DOHH2 (cell line): ENCODE results near the gene TUBA8.

Experiments used
- H3F3A ChIP-seq: fragments of 200-600 bp; sonication (generic), shearing (Covaris generic); 2 replicates; pipeline ENCODE4 v1.6.0; 2016; ENCODE audit warnings: antibody characterized with exemption, mild to moderate bottlenecking; ENCODE audit not compliant: control insufficient read depth, insufficient read depth
- H3K27ac ChIP-seq: fragments of 200-600 bp; sonication (generic); 2 replicates; pipeline ENCODE4 v1.5.1; 2014; ENCODE audit warnings: low read depth, mild to moderate bottlenecking, low read length, moderate library complexity
- H3K27me3 ChIP-seq: fragments of 200-600 bp; sonication (generic); 2 replicates; pipeline ENCODE4 v1.6.1; 2014; ENCODE audit warnings: mild to moderate bottlenecking, low read length, mixed read lengths; ENCODE audit not compliant: control insufficient read depth
- H3K36me3 ChIP-seq: fragments of 200-600 bp; sonication (generic); 2 replicates; pipeline ENCODE4 v1.6.1; 2014; ENCODE audit warnings: mild to moderate bottlenecking, low read length, moderate library complexity, mixed read lengths; ENCODE audit not compliant: control insufficient read depth
- H3K4me1 ChIP-seq: fragments of 200-600 bp; sonication (generic); 2 replicates; pipeline ENCODE4 v1.6.1; 2014; ENCODE audit warnings: mild to moderate bottlenecking, low read length, mixed read lengths; ENCODE audit not compliant: control insufficient read depth
- H3K4me2 ChIP-seq: fragments of 200-600 bp; sonication (generic); 2 replicates; pipeline ENCODE4 v1.6.0; 2014; ENCODE audit warnings: mild to moderate bottlenecking, low read length, moderate library complexity
- H3K4me3 ChIP-seq: fragments of 200-600 bp; sonication (generic); 2 replicates; pipeline ENCODE4 v1.5.1; 2014; ENCODE audit warnings: mild to moderate bottlenecking, low read length, mixed read lengths
- H3K79me2 ChIP-seq: fragments of 200-600 bp; sonication (generic); 2 replicates; pipeline ENCODE4 v1.6.1; 2014; ENCODE audit warnings: mild to moderate bottlenecking, low read length, mixed read lengths; ENCODE audit not compliant: control insufficient read depth
- H3K9me2 ChIP-seq: fragments of 200-600 bp; sonication (generic); replicated peaks from 2 replicates; pipeline ENCODE4 v1.6.1; 2014; ENCODE audit warnings: mild to moderate bottlenecking, low read length, mixed read lengths; ENCODE audit not compliant: control insufficient read depth
- H3K9me3 ChIP-seq: fragments of 200-600 bp; sonication (generic); 2 replicates; pipeline ENCODE4 v1.6.1; 2014; ENCODE audit warnings: antibody characterized with exemption, low read length, mixed read lengths; ENCODE audit not compliant: control insufficient read depth, insufficient read depth
- H4K20me1 ChIP-seq: fragments of 200-600 bp; sonication (generic); 2 replicates; pipeline ENCODE4 v1.6.0; 2014; ENCODE audit warnings: low read depth, mild to moderate bottlenecking, antibody characterized with exemption, low read length, moderate library complexity; ENCODE audit not compliant: control insufficient read depth, insufficient read depth
- EZH2phosphoT487 ChIP-seq: fragments of 200-600 bp; sonication (generic); IDR thresholded peaks from 2 replicates; pipeline ENCODE4 v1.6.1; 2017; ENCODE audit warnings: borderline replicate concordance, mild to moderate bottlenecking, antibody characterized with exemption, low read length, moderate library complexity, mixed read lengths
- TF ChIP-seq, protein P1 (sequence below): fragments of 200-600 bp; sonication (generic); IDR thresholded peaks from one replicate; pipeline ENCODE4 v1.5.1; 2014; ENCODE audit warnings: antibody characterized with exemption, mild to moderate bottlenecking, low read depth, low read length; ENCODE audit not compliant: poor library complexity, severe bottlenecking

Gene TUBA8

GRCh38 chr22:18085188-18085587, 25.4 kb upstream of the TUBA8 start:
- H3K4me3 ChIP-seq: no peak overlapping the region
- no peak overlapping the region for H3K4me2 ChIP-seq
- no peaks in the 10 kb centered on the region for H3K27me3 ChIP-seq
- 0 out of 2 replicates have a peak, but pooled peaks cover 3% of the 10 kb centered on the region for H3K4me1 ChIP-seq
- H3K9me2 ChIP-seq: no peaks in the 10 kb centered on the region
- H3F3A ChIP-seq: no peaks in the 10 kb centered on the region
- H4K20me1 ChIP-seq: no peaks in the 10 kb centered on the region
- H3K9me3 ChIP-seq: no peaks in the 10 kb centered on the region
- peaks cover 88% of the 10 kb centered on the region for H3K36me3 ChIP-seq
- peaks cover 32% of the 10 kb centered on the region for H3K79me2 ChIP-seq
- TF ChIP-seq, protein P1, sequence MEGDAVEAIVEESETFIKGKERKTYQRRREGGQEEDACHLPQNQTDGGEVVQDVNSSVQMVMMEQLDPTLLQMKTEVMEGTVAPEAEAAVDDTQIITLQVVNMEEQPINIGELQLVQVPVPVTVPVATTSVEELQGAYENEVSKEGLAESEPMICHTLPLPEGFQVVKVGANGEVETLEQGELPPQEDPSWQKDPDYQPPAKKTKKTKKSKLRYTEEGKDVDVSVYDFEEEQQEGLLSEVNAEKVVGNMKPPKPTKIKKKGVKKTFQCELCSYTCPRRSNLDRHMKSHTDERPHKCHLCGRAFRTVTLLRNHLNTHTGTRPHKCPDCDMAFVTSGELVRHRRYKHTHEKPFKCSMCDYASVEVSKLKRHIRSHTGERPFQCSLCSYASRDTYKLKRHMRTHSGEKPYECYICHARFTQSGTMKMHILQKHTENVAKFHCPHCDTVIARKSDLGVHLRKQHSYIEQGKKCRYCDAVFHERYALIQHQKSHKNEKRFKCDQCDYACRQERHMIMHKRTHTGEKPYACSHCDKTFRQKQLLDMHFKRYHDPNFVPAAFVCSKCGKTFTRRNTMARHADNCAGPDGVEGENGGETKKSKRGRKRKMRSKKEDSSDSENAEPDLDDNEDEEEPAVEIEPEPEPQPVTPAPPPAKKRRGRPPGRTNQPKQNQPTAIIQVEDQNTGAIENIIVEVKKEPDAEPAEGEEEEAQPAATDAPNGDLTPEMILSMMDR: no peak
- no peak for TF ChIP-seq EZH2phosphoT487
- no peak overlapping the region for H3K27ac ChIP-seq

DNA sequence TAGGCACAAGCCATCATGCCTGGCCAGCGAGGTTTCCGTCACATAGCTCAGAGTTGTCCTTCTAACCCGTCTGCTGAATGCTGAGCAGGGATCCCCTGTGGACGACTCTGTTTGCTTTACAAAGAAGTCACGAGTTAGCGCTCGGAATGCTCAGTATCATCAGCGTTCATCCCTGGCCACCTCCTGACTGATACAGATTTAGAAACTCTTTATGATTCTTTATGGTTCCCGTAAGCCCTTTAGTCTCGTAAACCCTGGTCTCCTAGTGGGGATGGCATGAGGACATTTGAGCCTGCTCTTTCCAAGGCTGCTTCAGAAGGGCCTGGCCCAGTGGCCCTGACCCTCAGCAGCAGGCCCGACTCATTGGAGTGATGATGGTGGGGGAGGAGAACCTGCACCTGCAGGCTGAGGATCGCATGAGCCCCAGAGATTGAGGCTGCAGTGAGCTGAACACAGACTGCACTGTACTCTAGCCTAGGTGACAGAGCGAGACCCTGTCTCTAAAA, 23.2 kb upstream of the TUBA8 start:
- no peaks in the 10 kb centered on the region for H3K27me3 ChIP-seq
- no peak overlapping the region for H3K27ac ChIP-seq
- peaks cover 13% of the 10 kb centered on the region for H3K79me2 ChIP-seq
- no peak overlapping the region for H3K4me3 ChIP-seq
- H3K4me2 ChIP-seq: no peak overlapping the region
- H3K36me3 ChIP-seq: peaks cover 86% of the 10 kb centered on the region
- no peaks in the 10 kb centered on the region for H3K4me1 ChIP-seq
- no peaks in the 10 kb centered on the region for H4K20me1 ChIP-seq
- TF ChIP-seq, protein P1: no peak
- TF ChIP-seq EZH2phosphoT487: no peak
- H3K9me3 ChIP-seq: no peaks in the 10 kb centered on the region
- H3K9me2 ChIP-seq: no peaks in the 10 kb centered on the region
- no peaks in the 10 kb centered on the region for H3F3A ChIP-seq

DNA sequence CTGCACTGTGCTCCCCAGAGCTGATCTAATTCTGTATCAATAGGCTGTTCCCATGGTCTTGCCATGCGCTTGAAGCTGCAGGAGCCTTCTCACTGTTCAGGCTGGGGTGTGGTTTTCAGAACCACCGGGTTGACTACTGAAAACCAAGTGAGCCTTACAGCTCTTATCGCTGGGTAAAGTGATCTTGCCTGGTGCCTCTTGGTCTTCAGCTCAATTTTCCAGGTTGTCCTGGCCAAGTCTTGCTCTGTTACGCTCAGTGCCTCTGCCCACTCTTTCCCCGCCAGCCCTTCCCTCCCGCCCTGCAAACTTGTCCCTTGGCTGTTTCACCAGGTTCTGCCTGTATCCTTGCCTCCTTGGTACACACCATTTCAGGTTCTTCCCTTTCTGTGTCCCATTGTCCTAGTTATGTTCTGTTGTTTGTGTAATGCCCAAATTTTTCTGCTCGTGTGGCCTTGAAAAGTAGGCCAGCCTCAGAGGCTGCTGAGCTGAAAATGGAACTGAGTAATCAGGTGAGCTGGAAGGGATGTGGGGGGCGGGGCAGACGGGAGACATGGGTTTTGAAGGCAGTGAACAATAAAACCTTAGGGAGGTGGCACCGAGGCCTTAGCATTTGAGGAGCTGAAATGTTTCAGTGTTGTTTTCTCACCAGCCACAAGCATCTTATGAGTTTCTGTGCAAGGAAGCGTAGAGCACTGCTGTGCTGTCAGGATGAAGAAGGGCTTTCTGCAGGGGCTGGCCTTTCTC, 21.6 kb upstream of the TUBA8 start:
- Histone ChIP-seq H3K9me3 (no peaks in the 10 kb centered on the region), H3K79me2 (no peaks in the 10 kb centered on the region), H3K9me2 (no peaks in the 10 kb centered on the region), H3K27me3 (no peaks in the 10 kb centered on the region), H3K4me2 (no peak overlapping the region), H3K4me3 (no peak overlapping the region), H3K36me3 (peaks cover 70% of the 10 kb centered on the region), H4K20me1 (no peaks in the 10 kb centered on the region), H3F3A (no peaks in the 10 kb centered on the region), H3K4me1 (no peaks in the 10 kb centered on the region), H3K27ac (no peak overlapping the region)
- no peak for TF ChIP-seq EZH2phosphoT487
- TF ChIP-seq, protein P1: no peak
